Measurements from ENCODE around the gene PPP1R7. TPM values are rescaled to one million over a fixed set of nuclear protein-coding genes. Genes with fewer than 3 reads are reported as not detected.
"Not testable (repeated sequence)": the region's sequence is repeated elsewhere in the genome, so short reads cannot be mapped to it uniquely, and the experiment has no call there.

Gene PPP1R7
- polyA plus RNA-seq, 1 donor from 2014 or later = 59.3 TPM

- TF ChIP-seq MXI1 (conservative IDR thresholded peaks at IDR 0.05; ENCODE audit: poor library complexity, severe bottlenecking) (no peak), TAF1 (IDR thresholded peaks at IDR 0.05; ENCODE audit: low read depth) (no peak), RAD21 (conservative IDR thresholded peaks at IDR 0.05) (no peak), SMC3 (conservative IDR thresholded peaks at IDR 0.05; ENCODE audit: poor library complexity) (no peak), EZH2 (IDR thresholded peaks at IDR 0.05; ENCODE audit: borderline replicate concordance, insufficient read depth, low read length, poor library complexity, severe bottlenecking) (no peak), EP300 (conservative IDR thresholded peaks at IDR 0.05; ENCODE audit: poor library complexity, severe bottlenecking) (no peak), CTCF (IDR thresholded peaks at IDR 0.05; ENCODE audit: poor library complexity, severe bottlenecking) (no peak), POLR2AphosphoS5 (IDR thresholded peaks at IDR 0.05) (no peak), REST (IDR thresholded peaks at IDR 0.05; ENCODE audit: borderline replicate concordance) (no peak)
- Histone ChIP-seq H3F3A (ENCODE audit: insufficient read depth, low read length, poor library complexity, severe bottlenecking) (no peaks in the 10 kb centered on the region), H3K79me2 (replicated peaks; ENCODE audit: insufficient read depth, low read length) (peaks cover 26% of the 10 kb centered on the region), H3K27ac (ENCODE audit: low read length) (peak overlapping the region; percentile 75), H3K4me3 (ENCODE audit: low read length) (peak overlapping the region; percentile 95), H3K4me2 (ENCODE audit: low read length) (peak overlapping the region; percentile 91), H3K9me2 (ENCODE audit: insufficient read depth, low read length) (no peaks in the 10 kb centered on the region), H3K27me3 (ENCODE audit: insufficient read depth, low read depth, low read length) (no peaks in the 10 kb centered on the region), H3K9ac (ENCODE audit: low read length) (peak overlapping the region; percentile 92), H2AFZ (ENCODE audit: low read depth, low read length) (peak overlapping the region; percentile 92), H3K36me3 (ENCODE audit: insufficient read depth, low read length) (peaks cover 4% of the 10 kb centered on the region), H3K9me3 (ENCODE audit: low read length) (no peaks in the 10 kb centered on the region), H4K20me1 (ENCODE audit: insufficient read depth) (no peaks in the 10 kb centered on the region)
Observed at GRCh38 chr2:241103176-241103595, 47.1 kb upstream of the PPP1R7 start.

- H3K27me3 ChIP-seq (ENCODE audit: insufficient read depth, low read depth, low read length); H2AFZ ChIP-seq (ENCODE audit: low read depth, low read length); H3K9me3 ChIP-seq (ENCODE audit: low read length); H3K9me2 ChIP-seq (ENCODE audit: insufficient read depth, low read length); H3F3A ChIP-seq (ENCODE audit: insufficient read depth, low read length, poor library complexity, severe bottlenecking); H3K36me3 ChIP-seq (ENCODE audit: insufficient read depth, low read length); H3K4me2 ChIP-seq (ENCODE audit: low read length); H3K27ac ChIP-seq (ENCODE audit: low read length); H3K9ac ChIP-seq (ENCODE audit: low read length); H4K20me1 ChIP-seq (ENCODE audit: insufficient read depth); H3K4me3 ChIP-seq (ENCODE audit: low read length): not testable (repeated sequence)
- H3K79me2 ChIP-seq (replicated peaks; ENCODE audit: insufficient read depth, low read length) = peaks cover 21% of the 10 kb centered on the region
Observed at GRCh38 chr2:241104611-241105010, 45.7 kb upstream of the PPP1R7 start.

GRCh38 chr2:241105641-241106040 is 44.6 kb upstream of the PPP1R7 start:
- TF ChIP-seq MXI1 (conservative IDR thresholded peaks at IDR 0.05; ENCODE audit: poor library complexity, severe bottlenecking) = no peak
- TF ChIP-seq CTCF (IDR thresholded peaks at IDR 0.05; ENCODE audit: poor library complexity, severe bottlenecking) = no peak
- TF ChIP-seq EP300 (conservative IDR thresholded peaks at IDR 0.05; ENCODE audit: poor library complexity, severe bottlenecking) = no peak
- TF ChIP-seq RAD21 (conservative IDR thresholded peaks at IDR 0.05) = no peak
- no peak for TF ChIP-seq REST (IDR thresholded peaks at IDR 0.05; ENCODE audit: borderline replicate concordance)
- TF ChIP-seq TAF1 (IDR thresholded peaks at IDR 0.05; ENCODE audit: low read depth) = no peak
- no peaks in the 10 kb centered on the region for H4K20me1 ChIP-seq (ENCODE audit: insufficient read depth)

More at GRCh38 chr2:241105641-241106040, 44.6 kb upstream of the PPP1R7 start:
- Histone ChIP-seq H2AFZ (ENCODE audit: low read depth, low read length) (no peak overlapping the region), H3K9ac (ENCODE audit: low read length) (no peak overlapping the region), H3K79me2 (replicated peaks; ENCODE audit: insufficient read depth, low read length) (peaks cover 10% of the 10 kb centered on the region), H3K4me2 (ENCODE audit: low read length) (no peak overlapping the region), H3F3A (ENCODE audit: insufficient read depth, low read length, poor library complexity, severe bottlenecking) (no peaks in the 10 kb centered on the region), H3K9me2 (ENCODE audit: insufficient read depth, low read length) (no peaks in the 10 kb centered on the region), H3K4me3 (ENCODE audit: low read length) (no peak overlapping the region), H3K27ac (ENCODE audit: low read length) (no peak overlapping the region), H3K36me3 (ENCODE audit: insufficient read depth, low read length) (no peaks in the 10 kb centered on the region), H3K27me3 (ENCODE audit: insufficient read depth, low read depth, low read length) (no peaks in the 10 kb centered on the region), H3K9me3 (ENCODE audit: low read length) (no peaks in the 10 kb centered on the region)

Measured in neural cell (in vitro differentiated cells).